SK-N-SH treated with all-trans-retinoic acid at 6 μM for 48 hours (cell line): Measurements from ENCODE around the gene ERBIN.
"Not testable (repeated sequence)": the region's sequence is repeated elsewhere in the genome, so short reads cannot be mapped to it uniquely, and the experiment has no call there.

Experiments
- ATAC-seq: fragments of 200-7000 bp; cut with Tn5 transposase; 3 replicates; pipeline ENCODE4 v1.9.1; 2020; ENCODE audit warnings: mild to moderate bottlenecking, moderate library complexity
- ARNTL ChIP-seq: fragments of 450-650 bp; formaldehyde crosslinking; IDR thresholded peaks from 2 replicates; pipeline ENCODE4 v1.5.0; 2020; ENCODE audit warnings: low read depth, mild to moderate bottlenecking, moderate library complexity, borderline replicate concordance
- BACH2 ChIP-seq: fragments of 250-450 bp; sonication (Bioruptor Pico); IDR thresholded peaks from 2 replicates; pipeline ENCODE4 v1.9.0; 2021; ENCODE audit warnings: mild to moderate bottlenecking, borderline replicate concordance
- CREB5 ChIP-seq: fragments of 250-450 bp; sonication (Bioruptor Pico); IDR thresholded peaks from 2 replicates; pipeline ENCODE4 v1.5.1; 2020; ENCODE audit warnings: low read depth, mild to moderate bottlenecking, moderate library complexity
- CSDC2 ChIP-seq: fragments of 250-450 bp; sonication (Bioruptor Pico); IDR thresholded peaks from 2 replicates; pipeline ENCODE4 v1.5.0; 2020; ENCODE audit warnings: mild to moderate bottlenecking, moderate library complexity
- CSRNP3 ChIP-seq: fragments of 250-450 bp; sonication (Bioruptor Pico); IDR thresholded peaks from 2 replicates; pipeline ENCODE4 v1.5.1; 2021; ENCODE audit warnings: mild to moderate bottlenecking, moderate library complexity
- ESRRG ChIP-seq: fragments of 250-450 bp; sonication (Bioruptor Pico); IDR thresholded peaks from 2 replicates; pipeline ENCODE4 v1.6.1; 2021; ENCODE audit warnings: mild to moderate bottlenecking
- GLIS3 ChIP-seq: fragments of 250-450 bp; sonication (Bioruptor Pico); IDR thresholded peaks from 2 replicates; pipeline ENCODE4 v1.5.0; 2020; ENCODE audit warnings: mild to moderate bottlenecking, moderate library complexity
- ISL1 ChIP-seq: fragments of 250-450 bp; sonication (Bioruptor Pico); IDR thresholded peaks from 2 replicates; pipeline ENCODE4 v2.1.2; 2022; ENCODE audit warnings: mild to moderate bottlenecking, moderate library complexity
- OSR1 ChIP-seq: fragments of 250-450 bp; sonication (Bioruptor Pico); IDR thresholded peaks from 2 replicates; pipeline ENCODE4 v1.8.0; 2022; ENCODE audit warnings: moderate library complexity, mild to moderate bottlenecking, inconsistent platforms
- PPARA ChIP-seq: fragments of 250-450 bp; sonication (Bioruptor Pico); IDR thresholded peaks from 2 replicates; pipeline ENCODE4 v1.5.0; 2020; ENCODE audit warnings: mild to moderate bottlenecking, borderline replicate concordance
- SNAI2 ChIP-seq: fragments of 250-450 bp; sonication (Bioruptor Pico); IDR thresholded peaks from 2 replicates; pipeline ENCODE4 v1.5.0; 2020; ENCODE audit warnings: mild to moderate bottlenecking, moderate library complexity
- TCF4 ChIP-seq: fragments of 250-450 bp; sonication (Bioruptor Pico); IDR thresholded peaks from 2 replicates; pipeline ENCODE4 v1.8.0; 2021; ENCODE audit warnings: mild to moderate bottlenecking, moderate library complexity, borderline replicate concordance
- TSHZ2 ChIP-seq: fragments of 250-450 bp; sonication (Bioruptor Pico); IDR thresholded peaks from 2 replicates; pipeline ENCODE4 v1.5.0; 2020; ENCODE audit warnings: mild to moderate bottlenecking, moderate library complexity
- ZC3H10 ChIP-seq: fragments of 250-450 bp; sonication (Bioruptor Pico); IDR thresholded peaks from 2 replicates; pipeline ENCODE4 v1.5.1; 2021; ENCODE audit warnings: mild to moderate bottlenecking, moderate library complexity
- ZFP3 ChIP-seq: fragments of 250-450 bp; sonication (Bioruptor Pico); IDR thresholded peaks from 2 replicates; pipeline ENCODE4 v1.5.0; 2020; ENCODE audit warnings: mild to moderate bottlenecking, moderate library complexity
- ZNF565 ChIP-seq: fragments of 450-650 bp; formaldehyde crosslinking; conservative IDR thresholded peaks from 2 replicates; pipeline ENCODE4 v1.5.0; 2020; ENCODE audit warnings: low read depth, mild to moderate bottlenecking, moderate library complexity
- ZNF70 ChIP-seq: fragments of 450-650 bp; formaldehyde crosslinking; IDR thresholded peaks from 2 replicates; pipeline ENCODE4 v1.5.0; 2020; ENCODE audit warnings: mild to moderate bottlenecking, moderate library complexity
- ZNF8 ChIP-seq: fragments of 450-650 bp; formaldehyde crosslinking; IDR thresholded peaks from 2 replicates; pipeline ENCODE4 v1.5.0; 2020; ENCODE audit warnings: mild to moderate bottlenecking, moderate library complexity
- TF ChIP-seq, protein P1 (sequence below): fragments of 250-450 bp; sonication (Bioruptor Pico); IDR thresholded peaks from 2 replicates; pipeline ENCODE4 v1.8.0; 2020; ENCODE audit warnings: mild to moderate bottlenecking, moderate library complexity, borderline replicate concordance
- TF ChIP-seq, protein P2 (sequence below): fragments of 250-450 bp; sonication (Bioruptor Pico); IDR thresholded peaks from 2 replicates; pipeline ENCODE4 v1.8.0; 2021; ENCODE audit warnings: low read depth, mild to moderate bottlenecking, moderate library complexity, borderline replicate concordance

The ERBIN gene

DNA sequence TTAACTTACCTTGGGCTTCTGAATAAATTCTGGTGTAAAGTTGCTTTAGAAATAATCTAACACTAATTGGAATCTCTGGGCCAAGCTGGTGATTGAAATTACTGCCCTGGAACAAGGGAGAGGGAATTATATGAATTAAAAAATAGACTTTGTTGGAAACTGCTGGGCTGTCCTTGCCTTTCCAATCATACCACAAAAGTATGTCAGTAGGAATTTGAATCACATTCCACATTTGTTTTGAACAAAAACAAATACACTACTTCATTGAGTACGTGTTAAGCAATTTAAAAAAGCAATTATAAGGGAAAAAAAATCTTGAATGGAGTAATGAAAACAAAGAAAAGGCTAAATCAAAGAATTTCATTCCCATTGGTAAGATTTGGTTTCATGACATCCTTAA lies 115.3 kb downstream of the ERBIN start:
- TF ChIP-seq ARNTL (CRISPR knock-in tag) (no peak), TCF4 (CRISPR knock-in tag) (no peak), TSHZ2 (no peak), ZNF565 (CRISPR knock-in tag) (no peak), ISL1 (CRISPR knock-in tag) (no peak), OSR1 (CRISPR knock-in tag) (no peak), SNAI2 (CRISPR knock-in tag) (no peak), PPARA (no peak), ESRRG (no peak), ZFP3 (CRISPR knock-in tag) (no peak), ZNF70 (CRISPR knock-in tag) (no peak), CSDC2 (CRISPR knock-in tag) (no peak), BACH2 (no peak), CREB5 (CRISPR knock-in tag) (no peak), ZNF8 (CRISPR knock-in tag) (no peak), ZC3H10 (CRISPR knock-in tag) (no peak)
- TF ChIP-seq, protein P1, sequence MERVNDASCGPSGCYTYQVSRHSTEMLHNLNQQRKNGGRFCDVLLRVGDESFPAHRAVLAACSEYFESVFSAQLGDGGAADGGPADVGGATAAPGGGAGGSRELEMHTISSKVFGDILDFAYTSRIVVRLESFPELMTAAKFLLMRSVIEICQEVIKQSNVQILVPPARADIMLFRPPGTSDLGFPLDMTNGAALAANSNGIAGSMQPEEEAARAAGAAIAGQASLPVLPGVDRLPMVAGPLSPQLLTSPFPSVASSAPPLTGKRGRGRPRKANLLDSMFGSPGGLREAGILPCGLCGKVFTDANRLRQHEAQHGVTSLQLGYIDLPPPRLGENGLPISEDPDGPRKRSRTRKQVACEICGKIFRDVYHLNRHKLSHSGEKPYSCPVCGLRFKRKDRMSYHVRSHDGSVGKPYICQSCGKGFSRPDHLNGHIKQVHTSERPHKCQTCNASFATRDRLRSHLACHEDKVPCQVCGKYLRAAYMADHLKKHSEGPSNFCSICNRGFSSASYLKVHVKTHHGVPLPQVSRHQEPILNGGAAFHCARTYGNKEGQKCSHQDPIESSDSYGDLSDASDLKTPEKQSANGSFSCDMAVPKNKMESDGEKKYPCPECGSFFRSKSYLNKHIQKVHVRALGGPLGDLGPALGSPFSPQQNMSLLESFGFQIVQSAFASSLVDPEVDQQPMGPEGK (CRISPR knock-in tag) = no peak
- TF ChIP-seq, protein P2, sequence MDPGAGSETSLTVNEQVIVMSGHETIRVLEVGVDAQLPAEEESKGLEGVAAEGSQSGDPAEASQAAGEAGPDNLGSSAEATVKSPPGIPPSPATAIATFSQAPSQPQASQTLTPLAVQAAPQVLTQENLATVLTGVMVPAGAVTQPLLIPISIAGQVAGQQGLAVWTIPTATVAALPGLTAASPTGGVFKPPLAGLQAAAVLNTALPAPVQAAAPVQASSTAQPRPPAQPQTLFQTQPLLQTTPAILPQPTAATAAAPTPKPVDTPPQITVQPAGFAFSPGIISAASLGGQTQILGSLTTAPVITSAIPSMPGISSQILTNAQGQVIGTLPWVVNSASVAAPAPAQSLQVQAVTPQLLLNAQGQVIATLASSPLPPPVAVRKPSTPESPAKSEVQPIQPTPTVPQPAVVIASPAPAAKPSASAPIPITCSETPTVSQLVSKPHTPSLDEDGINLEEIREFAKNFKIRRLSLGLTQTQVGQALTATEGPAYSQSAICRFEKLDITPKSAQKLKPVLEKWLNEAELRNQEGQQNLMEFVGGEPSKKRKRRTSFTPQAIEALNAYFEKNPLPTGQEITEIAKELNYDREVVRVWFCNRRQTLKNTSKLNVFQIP = no peak
- ATAC-seq = no peak

DNA sequence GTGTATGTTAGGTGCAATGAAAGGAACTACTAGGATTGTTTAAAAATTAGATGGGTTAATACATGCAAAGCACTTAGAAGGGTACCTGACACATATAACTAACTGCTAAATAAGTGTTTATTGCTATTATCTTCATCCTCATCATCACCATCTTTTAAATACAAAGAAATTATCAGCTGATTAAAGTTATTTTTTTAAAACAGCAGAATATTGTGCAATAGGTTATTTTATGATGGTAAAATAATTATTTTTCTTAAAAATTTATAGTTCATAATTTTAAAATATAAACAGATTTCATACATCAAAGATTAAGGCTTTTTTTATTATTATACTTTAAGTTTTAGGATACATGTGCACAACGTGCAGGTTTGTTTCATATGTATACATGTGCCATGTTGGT lies 130.9 kb downstream of the ERBIN start:
- TF ChIP-seq ZC3H10 (CRISPR knock-in tag) (no peak), ARNTL (CRISPR knock-in tag) (no peak), SNAI2 (CRISPR knock-in tag) (no peak), ZNF565 (CRISPR knock-in tag) (no peak), TSHZ2 (no peak), CSRNP3 (CRISPR knock-in tag) (no peak), CREB5 (CRISPR knock-in tag) (no peak), ZFP3 (CRISPR knock-in tag) (no peak), PPARA (no peak), ZNF8 (CRISPR knock-in tag) (no peak), GLIS3 (CRISPR knock-in tag) (no peak), ISL1 (CRISPR knock-in tag) (no peak)
- TF ChIP-seq, protein P1 (CRISPR knock-in tag) = no peak
- TF ChIP-seq, protein P2 = no peak
- no peak for ATAC-seq

DNA sequence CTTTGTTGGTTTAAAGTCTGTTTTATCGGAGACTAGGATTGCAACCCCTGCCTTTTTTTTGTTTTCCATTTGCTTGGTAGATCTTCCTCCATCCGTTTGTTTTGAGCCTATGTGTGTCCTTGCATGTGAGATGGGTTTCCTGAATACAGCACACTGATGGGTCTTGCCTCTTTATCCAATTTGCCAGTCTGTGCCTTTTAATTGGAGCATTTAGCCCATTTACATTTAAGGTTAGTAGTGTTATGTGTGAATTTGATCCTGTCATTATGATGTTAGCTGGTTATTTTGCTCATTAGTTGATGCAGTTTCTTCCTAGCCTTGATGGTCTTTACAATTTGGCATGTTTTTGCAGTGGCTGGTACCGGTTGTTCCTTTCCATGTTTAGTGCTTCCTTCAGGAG lies 134.9 kb downstream of the ERBIN start:
- not testable (repeated sequence) for ATAC-seq
